VCaP (cell line): Measurements from ENCODE around the gene BAG5.

Experiments
- H3K27ac ChIP-seq: fragments of 450-650 bp; 2 replicates; pipeline ENCODE4 v1.5.1; 2017
- TF ChIP-seq, protein P1 (sequence below): fragments of 450-650 bp; conservative IDR thresholded peaks from 2 replicates; pipeline ENCODE4 v1.5.1; 2017; ENCODE audit warnings: mild to moderate bottlenecking, moderate library complexity

Gene BAG5

GRCh38 chr14:103576371-103577024 is 14.0 kb upstream of the BAG5 start:
- peak overlapping the region; percentile 97 for H3K27ac ChIP-seq
- TF ChIP-seq, protein P1, sequence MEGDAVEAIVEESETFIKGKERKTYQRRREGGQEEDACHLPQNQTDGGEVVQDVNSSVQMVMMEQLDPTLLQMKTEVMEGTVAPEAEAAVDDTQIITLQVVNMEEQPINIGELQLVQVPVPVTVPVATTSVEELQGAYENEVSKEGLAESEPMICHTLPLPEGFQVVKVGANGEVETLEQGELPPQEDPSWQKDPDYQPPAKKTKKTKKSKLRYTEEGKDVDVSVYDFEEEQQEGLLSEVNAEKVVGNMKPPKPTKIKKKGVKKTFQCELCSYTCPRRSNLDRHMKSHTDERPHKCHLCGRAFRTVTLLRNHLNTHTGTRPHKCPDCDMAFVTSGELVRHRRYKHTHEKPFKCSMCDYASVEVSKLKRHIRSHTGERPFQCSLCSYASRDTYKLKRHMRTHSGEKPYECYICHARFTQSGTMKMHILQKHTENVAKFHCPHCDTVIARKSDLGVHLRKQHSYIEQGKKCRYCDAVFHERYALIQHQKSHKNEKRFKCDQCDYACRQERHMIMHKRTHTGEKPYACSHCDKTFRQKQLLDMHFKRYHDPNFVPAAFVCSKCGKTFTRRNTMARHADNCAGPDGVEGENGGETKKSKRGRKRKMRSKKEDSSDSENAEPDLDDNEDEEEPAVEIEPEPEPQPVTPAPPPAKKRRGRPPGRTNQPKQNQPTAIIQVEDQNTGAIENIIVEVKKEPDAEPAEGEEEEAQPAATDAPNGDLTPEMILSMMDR, result no peak

- H3K27ac ChIP-seq, result peak overlapping the region; percentile 97
- TF ChIP-seq, protein P1, result no peak
Measured at GRCh38 chr14:103574707-103575285, 12.3 kb upstream of the BAG5 start.

DNA sequence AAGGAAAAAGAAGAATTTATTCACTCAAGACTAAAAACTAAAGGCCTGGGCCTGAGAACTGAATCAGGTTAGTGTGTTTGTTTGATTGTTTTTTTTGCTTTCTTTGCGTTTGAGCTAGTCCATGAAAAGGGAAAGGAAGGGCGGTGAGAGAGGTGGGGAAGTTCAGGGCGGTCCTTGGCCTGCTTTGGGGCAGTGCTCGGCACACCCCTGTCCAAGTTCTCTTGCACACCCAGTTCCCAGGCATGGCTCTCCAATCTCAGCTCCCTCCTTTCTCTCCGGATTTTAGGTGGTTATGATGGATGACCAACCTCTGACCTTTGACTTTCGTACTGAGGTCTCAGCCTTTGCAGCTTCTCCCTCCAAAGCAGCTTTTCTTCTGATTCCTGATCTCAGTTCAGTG is 11.6 kb upstream of the BAG5 start:
- TF ChIP-seq, protein P1, result no peak
- H3K27ac ChIP-seq, result peak overlapping the region; percentile 97

GRCh38 chr14:103569408-103569807 is 7.0 kb upstream of the BAG5 start:
- peak overlapping the region; percentile 97 for H3K27ac ChIP-seq
- TF ChIP-seq, protein P1, result no peak

- TF ChIP-seq, protein P1, result no peak
- H3K27ac ChIP-seq, result peak overlapping the region; percentile 97
Measured at GRCh38 chr14:103568952-103569351, 6.5 kb upstream of the BAG5 start.

DNA sequence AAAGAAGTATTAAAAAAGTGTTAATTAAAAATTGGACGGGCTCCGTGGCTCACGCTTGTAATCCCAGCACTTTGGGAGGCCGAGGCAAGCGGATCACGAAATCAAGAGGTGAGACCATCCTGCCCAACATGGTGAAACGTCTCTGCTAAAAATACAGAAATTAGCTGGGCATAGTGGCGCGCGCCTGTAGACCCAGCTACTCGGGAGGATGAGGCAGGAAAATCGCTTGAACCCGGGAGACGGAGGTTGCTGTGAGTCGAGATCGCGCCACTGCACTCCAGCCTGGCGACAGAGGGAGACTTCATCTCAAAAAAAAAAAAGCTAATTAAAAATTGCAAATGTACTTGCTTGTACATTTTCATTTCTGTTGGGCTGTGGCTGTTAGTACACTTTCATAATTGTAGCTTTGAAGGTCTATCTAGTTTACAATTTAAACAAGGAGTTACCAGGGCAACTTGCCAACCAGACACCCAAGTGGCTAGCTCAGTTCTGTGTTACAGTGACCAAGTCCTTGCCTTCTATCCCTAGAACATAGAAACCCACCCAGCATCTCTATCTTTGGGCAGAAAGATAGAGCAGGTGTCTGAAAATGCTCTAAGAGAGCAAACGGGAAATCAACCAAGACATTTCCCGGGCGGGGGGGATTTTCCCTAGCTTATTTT is 1.5 kb upstream of the BAG5 start:
- H3K27ac ChIP-seq, result peak overlapping the region; percentile 98
- TF ChIP-seq, protein P1, result no peak

DNA sequence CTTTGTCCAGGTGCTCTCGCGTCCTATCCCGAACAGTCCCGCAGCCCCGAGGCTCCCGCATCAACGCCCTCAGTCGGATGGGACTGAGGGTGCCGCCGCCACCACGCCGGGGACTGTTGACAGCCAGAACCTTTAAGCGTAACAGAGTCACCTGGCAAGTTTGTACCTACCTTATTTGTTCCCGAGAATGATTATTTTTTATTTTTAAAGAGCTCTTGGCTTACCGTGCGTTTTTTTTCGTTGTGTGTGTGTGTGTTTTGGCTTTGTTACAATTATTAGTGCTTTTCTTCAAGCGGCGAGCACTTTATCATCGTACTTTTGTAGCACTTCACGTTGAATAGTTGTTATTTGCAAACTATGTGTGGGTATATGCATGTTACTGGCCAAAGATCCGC is 766 bp upstream of the BAG5 start:
- H3K27ac ChIP-seq, result peak overlapping the region; percentile 98
- TF ChIP-seq, protein P1, result no peak
